Amygdala (tissue), 56 donors: ENCODE data around the gene SIX2.

Experiments
- DNase-seq, 56 donors: peaks; one replicate each; lab custom pipeline; 2025; lab: John Stamatoyannopoulos, UW

SIX2 gene

GRCh38 chr2:45024097-45024496 is 14.8 kb upstream of the SIX2 start:
- DNase-seq, result no peak

GRCh38 chr2:45020439-45020838 is 11.2 kb upstream of the SIX2 start:
- no peak for DNase-seq

- DNase-seq, result no peak
Observed at GRCh38 chr2:45018023-45018422, 8.8 kb upstream of the SIX2 start.

GRCh38 chr2:45014831-45015230 is 5.6 kb upstream of the SIX2 start:
- no peak for DNase-seq

- peak in 2 of 56 donors; percentile 35 to 42 for DNase-seq
Observed at GRCh38 chr2:45014016-45014702, 4.9 kb upstream of the SIX2 start.

GRCh38 chr2:45013229-45014015 is 4.2 kb upstream of the SIX2 start:
- no peak for DNase-seq

GRCh38 chr2:45012733-45013132 is 3.5 kb upstream of the SIX2 start:
- DNase-seq, result no peak

GRCh38 chr2:45011621-45012602 is 2.7 kb upstream of the SIX2 start:
- no peak for DNase-seq

- DNase-seq, result no peak
Observed at GRCh38 chr2:45011121-45011520, 1.9 kb upstream of the SIX2 start.

GRCh38 chr2:45010702-45011012 is 1.4 kb upstream of the SIX2 start:
- DNase-seq, result no peak

GRCh38 chr2:45009928-45010701 is 863 bp upstream of the SIX2 start:
- DNase-seq, result no peak

- DNase-seq, result no peak
Observed at GRCh38 chr2:45008296-45009129, 739 bp downstream of the SIX2 start.

- no peak for DNase-seq
Observed at GRCh38 chr2:45007961-45008295, 1.3 kb downstream of the SIX2 start.

GRCh38 chr2:45006942-45007287 is 2.3 kb downstream of the SIX2 start:
- DNase-seq, result no peak

GRCh38 chr2:45006041-45006941 is 3.0 kb downstream of the SIX2 start:
- no peak for DNase-seq

- DNase-seq, result no peak
Observed at GRCh38 chr2:45005261-45006002, 3.8 kb downstream of the SIX2 start.

GRCh38 chr2:45004562-45005191 is 4.6 kb downstream of the SIX2 start:
- no peak for DNase-seq
